ENCODE measurements around the gene BTBD18.
A peak's percentile ranks its signal among the peaks of the same experiment; 100 is the strongest.

GRCh38 chr11:57791321-57792059, 39.9 kb upstream of the BTBD18 start:
- TF ChIP-seq CTCF (IDR thresholded peaks at IDR 0.05; ENCODE audit: insufficient read depth, low read length) (no peak), SPI1 (IDR thresholded peaks at IDR 0.05; ENCODE audit: borderline replicate concordance, low read depth) (peak; percentile 76), GABPA (IDR thresholded peaks at IDR 0.05; ENCODE audit: low read depth) (no peak), REST (IDR thresholded peaks at IDR 0.05; ENCODE audit: insufficient replicate concordance, low read depth) (no peak), POLR2AphosphoS5 (IDR thresholded peaks at IDR 0.05; ENCODE audit: low read depth) (no peak)

All from HL-60 (cell line).